GM18870 (cell line): Measurements from ENCODE around the gene RAB40C.

Source experiments
- ATAC-seq: cut with Tn5 transposase; IDR thresholded peaks from one replicate; pipeline ENCODE4 v1.9.1; 2021; ENCODE audit warnings: moderate library complexity; ENCODE audit not compliant: unreplicated experiment

RAB40C gene

GRCh38 chr16:610513-611381 is 20.9 kb downstream of the RAB40C start:
- ATAC-seq = no peak

GRCh38 chr16:615122-615521 is 25.3 kb downstream of the RAB40C start:
- ATAC-seq = no peak

GRCh38 chr16:616733-617586 is 27.1 kb downstream of the RAB40C start:
- no peak for ATAC-seq

- no peak for ATAC-seq
These were observed 28.0 kb downstream of the RAB40C start for GRCh38 chr16:617855-618254.

- ATAC-seq = no peak
These were observed 29.7 kb downstream of the RAB40C start for GRCh38 chr16:619476-620100.

- no peak for ATAC-seq
These were observed 31.0 kb downstream of the RAB40C start for GRCh38 chr16:620700-621525.

- ATAC-seq = no peak
These were observed 31.8 kb downstream of the RAB40C start for GRCh38 chr16:621526-622105.

- no peak for ATAC-seq
These were observed 33.0 kb downstream of the RAB40C start for GRCh38 chr16:622920-623280.

- ATAC-seq = no peak
These were observed 34.7 kb downstream of the RAB40C start for GRCh38 chr16:624526-625070.

GRCh38 chr16:625117-625976 is 35.5 kb downstream of the RAB40C start:
- no peak for ATAC-seq

- no peak for ATAC-seq
These were observed 36.3 kb downstream of the RAB40C start for GRCh38 chr16:625977-626765.

GRCh38 chr16:626787-627453 is 37.1 kb downstream of the RAB40C start:
- ATAC-seq = no peak

- no peak for ATAC-seq
These were observed 37.8 kb downstream of the RAB40C start for GRCh38 chr16:627454-628239.

- ATAC-seq = no peak
These were observed 38.6 kb downstream of the RAB40C start for GRCh38 chr16:628321-629061.

- no peak for ATAC-seq
These were observed 39.4 kb downstream of the RAB40C start for GRCh38 chr16:629185-629832.

GRCh38 chr16:629833-630248 is 40.0 kb downstream of the RAB40C start:
- no peak for ATAC-seq
